GM18499 (cell line): ENCODE results near the gene RBBP8NL.

Source experiments
- ATAC-seq: cut with Tn5 transposase; IDR thresholded peaks from one replicate; pipeline ENCODE4 v1.9.1; 2021; ENCODE audit warnings: moderate number of reproducible peaks; ENCODE audit not compliant: insufficient read depth, unreplicated experiment

The RBBP8NL gene, protein sequence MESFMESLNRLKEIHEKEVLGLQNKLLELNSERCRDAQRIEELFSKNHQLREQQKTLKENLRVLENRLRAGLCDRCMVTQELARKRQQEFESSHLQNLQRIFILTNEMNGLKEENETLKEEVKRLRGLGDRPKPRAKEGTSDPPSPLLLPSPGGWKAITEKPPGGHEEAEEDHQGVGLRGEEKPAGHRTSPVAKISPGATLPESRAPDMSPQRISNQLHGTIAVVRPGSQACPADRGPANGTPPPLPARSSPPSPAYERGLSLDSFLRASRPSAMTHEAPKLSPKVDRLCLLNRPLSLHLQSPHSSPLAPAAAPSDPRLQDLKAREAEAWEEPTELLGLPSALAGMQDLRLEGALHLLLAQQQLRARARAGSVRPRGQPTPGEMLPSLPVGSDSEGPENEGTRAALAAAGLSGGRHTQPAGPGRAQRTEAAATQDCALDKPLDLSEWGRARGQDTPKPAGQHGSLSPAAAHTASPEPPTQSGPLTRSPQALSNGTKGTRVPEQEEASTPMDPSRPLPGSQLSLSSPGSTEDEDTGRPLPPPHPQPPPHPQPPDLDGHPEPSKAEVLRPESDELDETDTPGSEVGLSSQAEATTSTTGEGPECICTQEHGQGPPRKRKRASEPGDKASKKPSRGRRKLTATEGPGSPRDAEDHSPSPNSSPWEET

DNA sequence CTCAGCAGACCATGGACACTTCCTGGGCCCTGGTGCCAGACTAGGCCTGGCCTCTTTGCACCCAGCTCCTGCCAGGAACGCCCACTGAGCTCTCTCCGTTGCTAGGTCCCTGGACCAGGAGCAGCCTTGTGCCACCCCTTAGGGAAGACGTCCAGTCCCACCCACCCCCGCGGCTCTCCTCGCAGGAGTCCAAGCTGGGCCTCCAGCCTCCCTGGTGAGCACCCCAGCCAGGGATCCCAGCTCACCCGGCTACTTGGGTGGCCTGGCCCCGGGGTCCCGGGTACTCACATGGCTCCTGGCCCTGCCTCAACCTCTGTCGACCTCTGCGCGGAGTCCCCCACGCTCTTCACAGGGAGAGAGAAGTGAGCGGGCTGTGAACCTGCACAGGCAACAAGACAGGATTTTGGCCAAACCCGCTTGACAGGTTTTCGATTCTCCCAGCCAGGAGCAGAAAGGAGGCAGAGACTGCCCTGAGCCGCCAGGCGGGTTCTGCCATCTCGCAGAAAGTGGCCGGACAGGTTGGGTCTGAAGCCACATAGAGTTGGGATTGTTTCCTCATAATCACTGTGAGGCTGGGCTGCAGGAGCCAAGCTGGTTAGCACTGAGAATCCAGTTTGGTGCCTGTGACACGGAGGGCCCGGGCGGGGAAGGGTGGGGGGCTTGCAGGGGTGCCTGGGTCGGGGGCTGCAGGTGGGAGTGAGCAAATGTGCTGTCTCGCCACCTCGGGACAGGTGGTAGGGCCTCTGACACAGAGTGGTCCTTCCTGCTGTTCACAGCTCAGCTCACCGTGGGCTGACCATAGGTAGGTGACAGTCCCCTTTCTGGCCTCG is at the start of gene RBBP8NL:
Gene RBBP8NL (minus strand): TSS at position 368 of the 830 bp plus-strand sequence. CDS start 7,892 bp downstream, outside the sequence.
- no peak for ATAC-seq

DNA sequence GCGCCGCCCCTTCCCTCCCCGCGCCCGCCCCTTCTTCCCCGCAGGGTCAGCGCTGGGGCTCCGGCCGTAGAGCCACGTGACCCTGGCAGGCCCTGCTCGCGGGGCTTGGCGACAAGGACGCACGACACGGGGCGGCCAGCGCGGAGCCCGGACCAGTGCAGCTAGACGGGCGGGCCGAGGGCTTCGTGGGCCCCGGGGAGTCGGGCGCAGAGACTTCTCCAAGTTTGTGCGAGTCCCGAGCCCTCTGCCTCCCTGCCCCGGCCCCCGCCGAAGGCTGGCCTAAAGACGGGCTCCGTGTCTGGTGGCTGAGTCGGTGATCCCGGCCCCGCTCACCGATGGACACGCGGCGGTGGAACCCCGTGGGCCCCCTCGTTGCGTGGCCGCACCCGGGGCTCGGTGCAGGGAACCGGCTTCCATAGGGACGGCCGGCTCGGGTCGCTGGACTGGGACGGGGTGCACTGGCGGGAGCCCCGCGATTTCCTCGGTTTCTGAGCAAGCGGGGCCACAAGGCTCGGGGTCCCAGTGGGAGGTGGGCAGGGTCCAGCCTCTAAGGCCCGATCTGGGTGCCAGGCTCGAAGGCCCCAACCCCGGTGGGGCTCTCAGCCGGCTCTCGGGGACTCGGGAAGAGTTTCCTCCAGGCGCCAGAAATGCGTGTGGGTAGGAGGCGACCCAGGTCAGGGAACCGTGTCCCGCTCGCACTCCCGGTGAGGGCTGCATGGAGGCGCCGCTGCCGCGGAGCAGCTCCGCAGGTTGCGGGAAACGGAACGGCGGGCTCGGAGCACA is 48.9 kb upstream of the RBBP8NL start:
- no peak for ATAC-seq

DNA sequence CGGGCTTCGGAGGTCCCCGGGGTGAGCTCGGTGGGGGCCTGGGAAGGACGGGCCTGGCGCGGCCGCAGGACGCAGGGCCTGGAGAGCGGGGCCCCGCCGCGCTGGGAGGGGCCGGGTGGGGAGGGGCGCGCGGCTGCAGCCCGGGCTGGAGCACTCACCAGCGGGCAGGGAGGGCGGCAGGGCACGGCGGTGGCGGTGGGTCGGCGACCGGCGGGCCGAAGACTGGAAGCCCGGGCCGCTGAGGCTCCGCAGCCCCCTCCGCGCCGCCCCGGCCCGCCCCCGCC is 48.4 kb upstream of the RBBP8NL start, which contains the start of gene GATA5:
Gene GATA5 (minus strand): TSS at position 224 of the 284 bp plus-strand sequence. CDS start 474 bp downstream, outside the sequence.
- ATAC-seq, result no peak

DNA sequence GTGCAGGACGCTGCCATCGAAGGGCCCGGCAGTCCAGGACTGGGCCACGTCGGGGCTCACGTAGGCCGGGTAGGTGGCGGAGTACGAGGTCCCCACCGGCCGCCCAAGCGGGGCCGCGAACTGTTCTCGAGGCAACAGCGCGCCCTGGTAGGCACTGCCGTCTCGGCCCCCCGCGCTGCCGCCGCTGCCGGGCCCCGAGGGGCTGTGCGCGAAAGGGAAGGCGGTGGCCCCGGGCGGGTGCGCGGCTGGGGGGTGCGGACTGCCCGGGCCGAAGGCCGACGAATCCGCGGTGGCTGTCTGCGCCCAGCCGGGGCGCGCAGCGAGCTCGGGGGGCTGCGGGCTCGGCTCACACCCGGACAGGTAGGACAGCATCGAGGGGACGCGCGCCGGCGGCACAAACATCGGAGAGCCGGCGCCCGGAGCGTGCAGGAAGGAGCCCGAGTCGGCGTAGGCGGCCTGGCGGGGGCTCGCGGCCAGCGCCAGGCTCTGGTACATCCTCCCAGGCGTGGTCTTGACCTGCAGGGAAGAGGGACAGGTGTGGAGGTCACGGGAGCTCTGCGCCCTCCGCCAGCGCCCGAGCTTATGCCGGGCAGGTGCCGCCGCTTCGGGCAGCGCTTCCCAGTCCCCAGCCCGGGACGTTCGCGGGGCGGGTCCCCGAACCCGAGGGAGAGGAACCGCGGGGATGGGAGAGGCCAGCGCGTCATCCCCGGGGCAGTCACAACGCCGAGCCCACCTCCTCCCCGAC is 47.9 kb upstream of the RBBP8NL start:
- no peak for ATAC-seq

DNA sequence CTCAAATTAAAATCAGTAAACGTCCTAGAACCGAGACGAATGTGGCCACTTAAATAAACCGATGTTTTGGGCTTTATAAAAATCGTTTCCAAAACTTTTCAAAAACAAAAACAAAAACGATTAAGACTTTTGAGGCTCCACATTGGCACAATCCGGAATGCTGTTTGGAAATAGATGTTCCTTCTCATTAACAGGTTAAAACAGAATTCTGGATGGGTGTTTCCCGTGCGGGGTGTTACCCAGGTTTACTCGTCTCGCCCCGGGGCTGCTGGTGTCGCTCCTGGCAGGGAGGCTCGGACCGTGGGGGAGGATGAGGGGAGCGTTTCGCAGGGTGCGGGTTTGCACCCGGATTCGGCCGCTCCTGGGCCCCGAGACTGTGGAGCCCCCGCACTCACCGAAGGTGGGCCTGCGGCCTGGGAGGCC is 47.3 kb upstream of the RBBP8NL start:
- ATAC-seq, result no peak

DNA sequence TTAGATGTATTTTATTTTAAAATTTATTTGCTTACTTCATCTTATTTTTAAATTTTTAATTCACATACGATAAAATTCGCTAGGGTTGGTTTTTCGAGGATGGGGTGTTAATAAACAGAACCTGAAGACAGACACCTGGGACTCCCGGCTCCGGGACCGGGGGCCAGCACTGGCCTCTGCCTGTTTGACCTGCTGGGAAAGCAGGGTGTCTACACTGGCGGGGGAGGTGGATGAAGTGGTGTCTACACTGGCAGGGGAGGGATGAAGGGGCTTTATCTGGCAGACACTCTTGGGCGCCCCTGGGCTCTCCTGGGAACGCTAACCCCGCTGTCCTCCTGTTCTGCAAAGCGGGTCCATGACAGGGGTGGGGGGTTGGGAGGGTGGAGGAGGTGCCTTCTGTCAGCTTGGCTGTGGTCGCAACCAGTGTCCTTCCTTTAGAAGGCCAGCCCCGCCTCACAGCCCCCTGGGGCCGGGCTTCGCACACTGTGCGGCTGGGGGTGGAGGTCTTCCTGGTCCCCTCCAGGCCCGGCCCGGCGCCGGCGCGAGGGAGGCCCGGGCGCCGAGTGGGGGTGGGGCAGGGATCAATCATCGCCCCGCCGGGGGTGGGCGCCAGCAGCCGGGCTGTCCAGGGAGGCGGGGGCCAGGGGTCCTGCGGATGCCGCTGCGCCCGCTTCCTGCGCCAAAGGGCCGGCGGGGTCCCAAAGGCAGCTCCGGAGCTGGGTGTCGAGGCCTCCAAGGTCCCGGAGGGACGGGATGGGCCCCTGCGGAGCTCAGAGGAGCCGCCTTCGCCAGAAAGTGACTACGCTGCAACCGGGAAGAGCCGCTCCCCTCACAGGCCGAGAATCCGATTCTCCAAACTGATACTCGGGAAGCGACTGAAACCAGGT is 46.6 kb upstream of the RBBP8NL start:
- ATAC-seq, result no peak

DNA sequence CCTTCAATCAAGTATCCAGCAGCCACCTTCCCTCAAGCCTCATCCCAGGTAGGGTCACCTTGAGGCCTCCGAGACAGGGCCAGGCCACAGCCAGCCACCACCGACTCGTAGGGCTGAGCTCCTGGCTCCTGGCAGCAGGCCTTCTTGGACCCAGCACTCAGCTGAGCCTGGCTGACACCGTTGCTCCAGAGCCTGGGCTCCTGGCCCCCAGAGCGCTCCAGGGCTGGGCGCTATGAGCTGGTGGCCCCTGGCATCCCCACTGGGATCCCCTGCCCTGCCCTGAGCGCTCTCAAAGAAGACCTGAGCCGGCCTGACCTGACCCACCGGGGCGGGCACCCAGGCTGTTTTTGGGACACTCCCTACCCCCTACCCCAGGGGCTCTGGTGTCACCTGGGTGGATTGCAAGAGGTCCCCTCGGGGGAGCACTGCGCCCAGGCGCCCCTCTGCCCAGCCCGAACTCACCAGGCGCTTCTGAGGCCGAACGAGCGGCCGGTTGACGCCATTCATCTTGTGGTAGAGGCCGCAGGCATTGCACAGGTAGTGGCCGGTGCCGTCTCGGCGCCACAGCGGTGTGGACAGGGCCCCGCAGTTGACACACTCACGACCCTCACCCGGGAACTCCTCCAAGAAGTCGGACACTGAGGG is 45.7 kb upstream of the RBBP8NL start:
- ATAC-seq, result no peak

DNA sequence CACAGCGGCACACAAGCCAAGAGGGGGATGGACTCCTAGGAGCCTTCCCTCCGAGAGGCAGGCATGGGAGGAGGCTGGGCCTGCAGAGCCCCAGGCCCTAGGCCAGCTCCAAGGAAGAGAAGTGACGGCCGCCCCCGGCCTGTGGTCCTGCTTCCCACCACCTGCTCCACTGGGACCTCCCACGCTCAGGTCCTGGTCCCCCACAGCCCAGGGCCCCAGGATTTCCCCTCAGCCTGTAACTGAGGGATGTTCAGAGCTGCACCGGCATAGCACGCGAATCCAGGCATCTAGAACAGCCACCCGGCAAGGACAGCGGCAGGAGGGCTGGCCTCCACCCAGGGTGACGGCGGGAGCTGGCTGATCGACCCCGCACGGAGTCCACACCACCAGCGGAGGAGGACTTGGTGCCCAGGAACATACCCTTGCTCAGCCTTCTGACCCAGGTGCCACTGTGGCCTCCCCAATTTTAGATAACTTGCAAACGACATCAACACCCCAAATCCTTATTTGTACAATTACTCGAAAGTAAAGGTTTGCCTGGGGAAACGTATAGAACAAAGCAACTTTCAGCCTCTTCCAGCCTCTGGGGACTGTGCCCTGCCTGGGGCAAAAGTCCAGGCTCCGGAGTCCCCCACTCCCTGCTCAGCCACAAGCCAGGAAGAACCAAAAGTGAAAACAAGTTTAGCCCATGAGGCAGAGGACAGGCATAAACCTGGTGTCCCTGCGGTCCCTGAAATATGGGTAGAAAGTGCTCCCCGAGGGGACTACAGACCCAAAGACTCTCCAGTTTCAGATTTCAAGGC is 45.0 kb upstream of the RBBP8NL start:
- ATAC-seq, result no peak

DNA sequence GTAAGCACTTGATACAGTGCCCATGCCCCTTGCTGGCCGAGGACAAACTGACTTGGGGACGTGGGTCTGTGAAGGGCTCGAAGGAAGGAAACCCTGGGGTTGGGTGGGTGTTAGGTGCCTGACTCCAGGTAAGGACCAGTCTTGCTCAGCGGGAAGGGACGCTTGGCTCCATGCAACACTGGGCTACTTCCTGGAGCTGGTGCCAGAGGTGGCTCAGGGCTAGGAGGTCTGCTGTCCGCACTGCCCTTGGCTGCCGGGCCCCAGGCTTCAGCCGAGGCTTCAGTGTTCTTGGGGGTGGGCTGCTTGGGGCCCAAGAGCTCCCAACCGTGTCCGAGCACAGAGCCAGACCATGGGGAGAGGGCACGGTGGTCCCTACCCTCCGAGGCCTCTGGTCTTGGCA is 43.1 kb upstream of the RBBP8NL start:
- ATAC-seq, result no peak

DNA sequence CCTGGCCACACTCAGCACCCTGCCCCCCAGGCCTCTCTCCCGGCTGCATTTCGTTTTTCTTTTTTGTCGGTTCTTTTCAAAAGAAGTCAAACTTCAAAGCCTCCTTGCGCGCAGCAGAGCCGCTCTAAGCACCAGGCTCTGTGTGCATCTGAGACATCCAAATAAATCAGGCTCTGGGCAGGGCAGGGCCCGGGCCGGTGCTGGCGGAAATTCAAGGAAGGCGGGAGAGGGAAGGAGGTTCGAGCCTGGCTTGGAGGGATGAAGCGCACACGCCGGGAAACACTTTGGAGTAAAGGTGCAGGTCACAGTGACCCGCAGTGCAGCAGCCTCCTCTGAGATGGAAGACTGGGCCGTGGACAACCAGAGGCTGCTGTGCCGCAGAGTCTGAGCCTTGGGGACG is 42.7 kb upstream of the RBBP8NL start:
- no peak for ATAC-seq

DNA sequence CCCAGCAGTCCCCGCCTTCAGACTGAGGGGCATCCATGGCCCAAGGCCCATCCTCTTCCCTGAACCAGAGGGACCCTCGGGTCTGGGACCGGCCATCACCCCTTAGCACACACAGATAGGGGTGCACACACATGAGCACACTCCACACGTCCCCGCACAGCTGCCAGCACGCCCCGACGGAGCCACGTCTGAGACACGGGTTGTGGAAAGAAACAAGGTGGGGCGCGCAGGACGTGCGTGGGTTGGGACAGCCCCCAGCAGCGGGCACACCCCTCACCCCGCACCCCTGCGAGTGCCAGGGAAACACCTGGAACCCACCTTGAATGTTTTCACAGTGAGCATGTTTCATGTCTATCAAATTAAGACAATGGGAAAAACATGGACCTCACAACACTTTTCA is 42.0 kb upstream of the RBBP8NL start:
- ATAC-seq, result no peak

DNA sequence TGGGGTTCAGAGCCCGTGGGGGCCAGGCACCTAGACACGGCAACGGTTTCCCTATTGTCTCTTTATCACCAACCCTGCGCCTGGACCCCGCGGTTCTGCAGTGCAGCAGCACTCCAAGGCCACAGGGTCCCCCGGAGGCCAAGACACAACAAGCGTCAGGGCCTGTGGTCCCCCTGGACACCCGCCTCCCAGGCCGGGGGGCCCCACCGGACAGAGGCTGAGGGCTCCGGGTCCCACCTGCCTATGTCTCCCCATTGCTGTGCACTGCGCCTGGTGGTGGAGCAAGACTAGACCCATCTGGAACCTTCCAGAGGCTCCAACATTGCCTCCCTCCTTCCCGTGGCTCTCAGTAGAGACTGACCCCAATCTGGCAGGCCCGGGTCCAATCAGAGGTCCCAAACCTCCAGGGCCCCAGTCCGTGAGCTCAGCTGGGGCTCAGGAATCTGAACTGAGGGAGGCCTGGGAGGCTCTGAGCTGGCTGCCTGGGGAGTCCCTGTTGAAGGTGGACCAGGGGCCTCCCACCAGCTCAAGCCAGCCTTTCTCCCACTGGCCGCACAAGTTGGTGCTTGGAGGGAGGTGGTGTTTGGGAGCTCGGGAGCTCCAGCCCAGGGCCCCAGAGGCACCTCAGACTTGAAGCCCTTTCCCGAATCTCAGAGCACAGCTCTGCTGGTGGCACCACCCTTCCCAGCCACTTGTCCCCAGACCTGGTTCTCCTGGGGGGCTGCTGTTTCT is 39.6 kb upstream of the RBBP8NL start:
- no peak for ATAC-seq

DNA sequence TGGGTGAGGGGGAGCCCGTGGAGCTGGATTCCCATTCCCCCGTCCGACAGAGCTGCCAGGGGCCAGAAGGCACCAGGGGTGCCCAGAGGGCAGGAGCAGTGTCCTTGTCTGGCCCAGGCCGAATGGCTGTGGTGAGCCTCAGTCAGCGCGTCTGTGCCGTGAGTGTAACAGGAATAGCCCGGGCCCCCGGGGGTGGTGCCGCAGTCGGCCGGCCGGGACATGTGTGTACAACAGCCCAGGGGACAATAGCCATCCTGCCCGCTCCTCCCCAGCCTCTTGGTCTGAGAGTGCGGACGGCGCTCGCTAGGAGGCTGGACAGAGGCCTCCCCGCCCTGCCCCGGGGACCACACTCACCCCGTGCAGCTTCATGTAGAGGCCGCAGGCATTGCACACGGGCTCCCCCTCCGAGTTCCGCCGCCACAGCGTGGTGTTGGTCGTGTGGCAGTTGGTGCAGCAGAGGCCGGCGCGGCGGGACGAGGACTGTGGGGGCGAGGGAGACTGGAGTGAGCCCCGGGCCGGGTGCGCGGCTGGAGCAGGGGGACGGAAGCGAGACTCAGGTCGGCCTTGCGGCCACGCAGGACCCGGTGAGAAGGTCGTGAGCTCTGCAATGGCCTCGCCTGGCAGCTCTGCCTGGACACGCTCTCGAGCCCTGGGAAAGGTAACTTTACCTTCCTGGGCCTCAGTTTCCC is 38.9 kb upstream of the RBBP8NL start:
- ATAC-seq, result no peak

DNA sequence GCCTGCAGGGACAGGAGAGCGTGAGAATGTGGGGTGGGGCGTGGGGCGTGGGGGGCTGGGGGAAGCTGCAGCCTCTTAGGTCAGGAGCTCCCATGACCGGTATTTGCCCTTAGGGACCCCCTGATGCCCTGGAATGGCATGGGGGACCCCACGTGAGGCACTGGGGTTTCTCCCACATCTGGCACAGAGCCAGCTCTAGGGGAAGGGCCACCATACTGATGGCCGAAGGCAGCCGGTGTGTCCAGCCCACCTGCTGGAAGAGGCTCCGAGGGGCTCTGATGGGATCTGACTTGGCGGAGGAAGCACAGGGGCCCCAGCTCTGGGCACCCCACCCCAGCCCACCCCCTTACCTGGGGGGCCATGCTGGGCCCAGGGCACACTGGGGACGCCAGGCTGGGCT is 37.7 kb upstream of the RBBP8NL start:
- ATAC-seq, result no peak

DNA sequence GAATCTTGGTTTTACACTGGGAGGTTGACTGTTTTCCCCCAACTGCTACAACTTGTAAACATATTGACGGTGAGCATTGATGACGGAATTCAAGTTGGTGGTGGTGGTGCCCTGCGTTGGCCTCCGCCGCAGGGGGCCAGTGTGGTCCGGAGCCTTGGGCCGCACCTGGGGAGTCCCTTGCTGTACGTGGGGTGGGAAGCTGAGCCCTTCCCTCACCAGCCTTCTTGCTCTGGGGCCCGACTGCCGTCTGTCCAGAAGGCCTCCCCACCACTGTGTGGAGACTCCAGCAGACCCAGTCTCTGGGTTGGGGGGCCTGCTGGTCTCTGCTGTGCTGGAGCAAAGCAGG is 37.1 kb upstream of the RBBP8NL start:
- ATAC-seq, result no peak
